IPS-20b (cell line): ENCODE results near the gene CDKN2AIP.

Source experiments
- H3K27ac ChIP-seq: one replicate; pipeline ENCODE4 v1.5.1; 2013; ENCODE audit warnings: low read length
- H3K27me3 ChIP-seq: 2 replicates; pipeline ENCODE4 v1.6.1; 2013; ENCODE audit warnings: mild to moderate bottlenecking, low read length, inconsistent platforms; ENCODE audit not compliant: insufficient read depth
- H3K36me3 ChIP-seq: 2 replicates; pipeline ENCODE4 v1.6.1; 2013; ENCODE audit warnings: low read depth, mild to moderate bottlenecking, inconsistent platforms, low read length, moderate library complexity; ENCODE audit not compliant: insufficient read depth
- H3K4me1 ChIP-seq: 2 replicates; pipeline ENCODE4 v1.6.1; 2013; ENCODE audit warnings: mild to moderate bottlenecking, control low read depth, inconsistent platforms, low read length, moderate library complexity; ENCODE audit not compliant: insufficient read depth
- H3K4me3 ChIP-seq: 2 replicates; pipeline ENCODE4 v1.5.1; 2013; ENCODE audit warnings: mild to moderate bottlenecking, low read length, inconsistent platforms
- H3K9ac ChIP-seq: 2 replicates; pipeline ENCODE4 v1.6.1; 2013; ENCODE audit warnings: low read depth, mild to moderate bottlenecking, inconsistent platforms, low read length, moderate library complexity
- H3K9me3 ChIP-seq: 2 replicates; pipeline ENCODE4 v1.6.1; 2013; ENCODE audit warnings: mild to moderate bottlenecking, low read depth, low read length, inconsistent platforms; ENCODE audit not compliant: insufficient read depth

CDKN2AIP gene

GRCh38 chr4:183403961-183404360 is 40.5 kb upstream of the CDKN2AIP start:
- H3K27me3 ChIP-seq, result peaks cover 4% of the 10 kb centered on the region; the same call in 1 of the 2 replicates
- no peaks in the 10 kb centered on the region for H3K4me1 ChIP-seq
- no peak overlapping the region for H3K4me3 ChIP-seq
- H3K9ac ChIP-seq, result no peak overlapping the region
- no peaks in the 10 kb centered on the region for H3K9me3 ChIP-seq
- no peaks in the 10 kb centered on the region for H3K36me3 ChIP-seq
- no peak overlapping the region for H3K27ac ChIP-seq

- no peaks in the 10 kb centered on the region for H3K27me3 ChIP-seq
- no peak overlapping the region for H3K27ac ChIP-seq
- no peaks in the 10 kb centered on the region for H3K9me3 ChIP-seq
- no peak overlapping the region for H3K4me3 ChIP-seq
- H3K9ac ChIP-seq, result no peak overlapping the region
- H3K36me3 ChIP-seq, result no peaks in the 10 kb centered on the region
- H3K4me1 ChIP-seq, result no peaks in the 10 kb centered on the region
Observed at GRCh38 chr4:183405303-183405702, 39.1 kb upstream of the CDKN2AIP start.

GRCh38 chr4:183407128-183407585 is 37.3 kb upstream of the CDKN2AIP start:
- H3K36me3 ChIP-seq, result no peaks in the 10 kb centered on the region
- H3K27ac ChIP-seq, result no peak overlapping the region
- peak overlapping the region; percentile 66 for H3K4me3 ChIP-seq
- H3K9me3 ChIP-seq, result no peaks in the 10 kb centered on the region
- peak overlapping the region; percentile 94 for H3K9ac ChIP-seq
- no peaks in the 10 kb centered on the region for H3K4me1 ChIP-seq
- H3K27me3 ChIP-seq, result no peaks in the 10 kb centered on the region

GRCh38 chr4:183407635-183408464 is 36.6 kb upstream of the CDKN2AIP start:
- H3K4me1 ChIP-seq, result no peaks in the 10 kb centered on the region
- no peaks in the 10 kb centered on the region for H3K27me3 ChIP-seq
- peak overlapping the region; percentile 94 for H3K9ac ChIP-seq
- no peak overlapping the region for H3K27ac ChIP-seq
- H3K4me3 ChIP-seq, result peak overlapping the region; percentile 66
- H3K36me3 ChIP-seq, result no peaks in the 10 kb centered on the region
- H3K9me3 ChIP-seq, result no peaks in the 10 kb centered on the region

GRCh38 chr4:183408796-183409195 is 35.6 kb upstream of the CDKN2AIP start:
- Histone ChIP-seq H3K9ac (no peak overlapping the region), H3K27ac (no peak overlapping the region), H3K4me3 (no peak overlapping the region), H3K4me1 (no peaks in the 10 kb centered on the region), H3K27me3 (no peaks in the 10 kb centered on the region), H3K9me3 (no peaks in the 10 kb centered on the region), H3K36me3 (no peaks in the 10 kb centered on the region)

GRCh38 chr4:183409483-183409882 is 35.0 kb upstream of the CDKN2AIP start:
- Histone ChIP-seq H3K4me1 (no peaks in the 10 kb centered on the region), H3K9ac (no peak overlapping the region), H3K4me3 (no peak overlapping the region)

GRCh38 chr4:183409934-183410333 is 34.5 kb upstream of the CDKN2AIP start:
- Histone ChIP-seq H3K9ac (no peak overlapping the region), H3K4me3 (no peak overlapping the region), H3K9me3 (no peaks in the 10 kb centered on the region), H3K27me3 (no peaks in the 10 kb centered on the region), H3K36me3 (no peaks in the 10 kb centered on the region), H3K4me1 (no peaks in the 10 kb centered on the region), H3K27ac (no peak overlapping the region)

More at GRCh38 chr4:183409483-183409882, 35.0 kb upstream of the CDKN2AIP start:
- H3K36me3 ChIP-seq, result no peaks in the 10 kb centered on the region
- H3K27ac ChIP-seq, result no peak overlapping the region
- H3K27me3 ChIP-seq, result no peaks in the 10 kb centered on the region
- no peaks in the 10 kb centered on the region for H3K9me3 ChIP-seq

- Histone ChIP-seq H3K4me3 (no peak overlapping the region), H3K9me3 (no peaks in the 10 kb centered on the region), H3K4me1 (no peaks in the 10 kb centered on the region), H3K27me3 (no peaks in the 10 kb centered on the region), H3K36me3 (no peaks in the 10 kb centered on the region), H3K9ac (no peak overlapping the region), H3K27ac (no peak overlapping the region)
Observed at GRCh38 chr4:183411291-183411861, 33.1 kb upstream of the CDKN2AIP start.

- no peaks in the 10 kb centered on the region for H3K27me3 ChIP-seq
- no peak overlapping the region for H3K27ac ChIP-seq
- no peak overlapping the region for H3K9ac ChIP-seq
- H3K9me3 ChIP-seq, result no peaks in the 10 kb centered on the region
- no peaks in the 10 kb centered on the region for H3K4me1 ChIP-seq
- no peaks in the 10 kb centered on the region for H3K36me3 ChIP-seq
- no peak overlapping the region for H3K4me3 ChIP-seq
Observed at GRCh38 chr4:183412821-183413220, 31.6 kb upstream of the CDKN2AIP start.

- Histone ChIP-seq H3K9me3 (no peaks in the 10 kb centered on the region), H3K36me3 (no peaks in the 10 kb centered on the region), H3K27me3 (no peaks in the 10 kb centered on the region), H3K4me1 (no peaks in the 10 kb centered on the region), H3K9ac (no peak overlapping the region), H3K4me3 (no peak overlapping the region), H3K27ac (no peak overlapping the region)
Observed at GRCh38 chr4:183413234-183414200, 30.9 kb upstream of the CDKN2AIP start.

- H3K4me1 ChIP-seq, result no peaks in the 10 kb centered on the region
Observed at GRCh38 chr4:183416879-183417755, 27.3 kb upstream of the CDKN2AIP start.

More at GRCh38 chr4:183416879-183417755, 27.3 kb upstream of the CDKN2AIP start:
- no peaks in the 10 kb centered on the region for H3K27me3 ChIP-seq
- H3K27ac ChIP-seq, result no peak overlapping the region
- H3K4me3 ChIP-seq, result no peak overlapping the region
- no peaks in the 10 kb centered on the region for H3K9me3 ChIP-seq
- no peaks in the 10 kb centered on the region for H3K36me3 ChIP-seq
- no peak overlapping the region for H3K9ac ChIP-seq
